GM12892 (cell line): ENCODE data around the gene MMP11.

Experiments
- DNase-seq: peaks from one replicate; pipeline ENCODE4 v3.0.0; 2011; ENCODE audit not compliant: insufficient read length
- FAIRE-seq: peaks from 2 replicates; lab custom pipeline; 2011; peaks lifted over from hg19 to GRCh38; lab: Jason Lieb, UNC
- POLR2A ChIP-seq: IDR thresholded peaks from 2 replicates; pipeline ENCODE4 v1.6.1; 2011; ENCODE audit warnings: low read depth, low read length, control low read depth
- POLR2AphosphoS5 ChIP-seq: IDR thresholded peaks from 2 replicates; pipeline ENCODE4 v1.6.1; 2011; ENCODE audit warnings: low read depth, low read length, control low read depth
- TAF1 ChIP-seq: IDR thresholded peaks from 2 replicates; pipeline ENCODE4 v1.6.1; 2011; ENCODE audit warnings: low read depth, mild to moderate bottlenecking, control low read depth, low read length, borderline replicate concordance

Gene MMP11

DNA sequence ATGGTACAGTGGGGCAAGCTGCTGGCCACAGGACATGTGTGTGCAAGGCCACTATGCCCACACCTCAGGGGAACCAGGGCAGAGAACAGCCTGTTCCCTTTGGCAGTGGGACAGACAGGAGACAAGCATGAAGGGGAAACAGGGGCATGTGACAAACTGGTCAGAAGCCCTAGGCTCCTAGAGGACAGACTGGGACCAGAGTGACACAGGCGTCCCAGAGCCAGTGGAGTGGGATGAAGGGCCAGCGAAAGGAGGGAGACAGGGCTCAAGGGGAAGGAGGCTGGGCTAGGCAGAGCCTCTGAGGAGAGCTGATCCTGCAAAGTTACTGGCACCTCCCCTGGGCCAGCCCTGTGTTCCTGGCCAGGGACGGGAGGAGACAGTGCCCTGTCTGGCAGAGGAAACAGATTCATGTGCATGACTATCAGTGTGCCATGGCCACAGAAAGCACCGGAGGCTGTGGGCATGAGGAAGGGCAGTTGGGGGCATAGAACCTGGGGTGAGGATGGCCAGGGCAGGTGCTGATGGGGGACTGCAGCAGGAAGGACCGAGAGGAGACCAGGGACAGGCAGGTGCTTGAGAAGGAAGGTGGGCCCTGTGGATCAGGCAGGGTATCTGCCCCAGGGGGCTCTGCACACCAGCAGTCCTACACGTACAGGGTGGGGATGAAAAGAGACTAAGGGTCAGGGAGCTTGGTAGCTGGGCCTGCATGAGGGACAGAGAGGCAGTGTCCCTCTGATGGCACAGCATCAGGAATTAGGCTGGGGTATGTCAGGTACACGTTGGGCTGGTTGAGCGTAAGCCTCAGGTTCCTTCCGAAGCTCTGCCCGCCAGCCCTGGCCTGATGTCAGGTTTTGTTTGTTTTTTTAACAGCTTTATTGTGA lies 56.4 kb downstream of the MMP11 start:
- no peak for FAIRE-seq
- DNase-seq, result no peak
- TF ChIP-seq POLR2AphosphoS5 (no peak), POLR2A (no peak), TAF1 (no peak)

DNA sequence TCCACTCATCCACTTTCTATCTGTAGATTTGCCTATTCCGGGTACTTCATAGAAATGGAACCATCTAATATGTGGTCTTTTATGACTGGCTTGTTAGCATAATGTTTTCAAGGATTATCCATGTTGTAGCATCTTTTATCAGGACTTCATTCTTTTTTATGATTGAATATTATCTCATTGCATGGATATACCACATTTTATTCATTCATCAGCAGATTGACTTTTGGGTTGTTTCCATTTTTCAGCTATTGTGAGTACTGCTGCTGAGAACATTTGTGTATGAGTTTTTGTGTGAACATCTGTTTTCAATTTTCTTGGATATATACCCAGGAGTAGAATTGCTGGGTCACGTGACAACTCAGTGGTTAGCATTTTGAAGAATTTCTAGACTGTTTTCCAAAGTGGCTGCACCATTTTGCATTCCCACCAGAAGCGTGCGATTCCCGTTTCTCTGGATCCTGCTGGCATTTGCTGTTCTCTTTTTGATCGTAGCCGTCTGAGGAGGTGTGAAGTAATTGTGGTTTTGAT lies 57.3 kb downstream of the MMP11 start:
- no peak for TF ChIP-seq TAF1
- no peak for TF ChIP-seq POLR2A
- no peak for TF ChIP-seq POLR2AphosphoS5
- FAIRE-seq (no peak), DNase-seq (no peak)

DNA sequence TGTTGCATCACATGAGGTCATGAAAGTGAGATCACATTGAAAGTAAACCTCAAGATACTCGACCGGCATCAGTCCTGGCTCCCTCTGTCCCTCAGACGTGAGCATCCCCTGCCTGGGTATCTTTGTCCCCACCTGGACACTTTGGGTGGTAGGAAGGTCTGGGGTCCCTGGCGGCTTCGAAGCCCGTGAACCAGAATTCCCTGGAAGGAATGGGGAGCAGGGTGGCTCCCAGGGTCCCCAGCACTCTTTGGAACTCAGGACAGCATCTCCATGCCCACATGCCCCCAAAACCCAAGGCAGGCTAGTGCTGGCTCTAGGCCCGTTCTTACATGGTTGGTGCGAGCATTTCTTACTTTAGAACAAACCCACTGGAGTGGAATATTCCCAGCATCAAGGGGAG lies 58.6 kb downstream of the MMP11 start:
- no peak for TF ChIP-seq POLR2AphosphoS5
- TF ChIP-seq POLR2A, result no peak
- no peak for TF ChIP-seq TAF1
- no peak for DNase-seq
- no peak for FAIRE-seq

DNA sequence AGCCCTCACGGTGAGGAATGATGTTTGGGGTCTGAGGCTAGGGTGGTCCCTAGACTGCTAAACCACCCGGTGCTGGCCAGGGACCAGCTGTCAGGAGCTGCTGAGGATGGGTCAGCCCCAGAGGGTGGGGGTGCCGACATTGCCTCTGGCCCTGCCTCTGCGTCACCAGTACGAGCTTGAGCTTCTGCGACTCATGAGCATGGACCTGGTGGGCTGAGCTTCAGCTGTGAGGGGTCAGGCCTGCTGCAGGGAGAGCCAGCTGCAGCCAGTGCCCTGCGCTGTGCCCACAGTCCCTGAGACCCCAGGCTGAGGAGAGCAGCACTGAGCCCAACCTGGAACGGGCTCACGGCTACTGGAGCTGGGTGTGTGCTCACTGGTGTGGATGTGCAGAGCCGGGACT lies 59.1 kb downstream of the MMP11 start:
- no peak for FAIRE-seq
- TF ChIP-seq TAF1 (no peak), POLR2A (no peak), POLR2AphosphoS5 (no peak)

DNA sequence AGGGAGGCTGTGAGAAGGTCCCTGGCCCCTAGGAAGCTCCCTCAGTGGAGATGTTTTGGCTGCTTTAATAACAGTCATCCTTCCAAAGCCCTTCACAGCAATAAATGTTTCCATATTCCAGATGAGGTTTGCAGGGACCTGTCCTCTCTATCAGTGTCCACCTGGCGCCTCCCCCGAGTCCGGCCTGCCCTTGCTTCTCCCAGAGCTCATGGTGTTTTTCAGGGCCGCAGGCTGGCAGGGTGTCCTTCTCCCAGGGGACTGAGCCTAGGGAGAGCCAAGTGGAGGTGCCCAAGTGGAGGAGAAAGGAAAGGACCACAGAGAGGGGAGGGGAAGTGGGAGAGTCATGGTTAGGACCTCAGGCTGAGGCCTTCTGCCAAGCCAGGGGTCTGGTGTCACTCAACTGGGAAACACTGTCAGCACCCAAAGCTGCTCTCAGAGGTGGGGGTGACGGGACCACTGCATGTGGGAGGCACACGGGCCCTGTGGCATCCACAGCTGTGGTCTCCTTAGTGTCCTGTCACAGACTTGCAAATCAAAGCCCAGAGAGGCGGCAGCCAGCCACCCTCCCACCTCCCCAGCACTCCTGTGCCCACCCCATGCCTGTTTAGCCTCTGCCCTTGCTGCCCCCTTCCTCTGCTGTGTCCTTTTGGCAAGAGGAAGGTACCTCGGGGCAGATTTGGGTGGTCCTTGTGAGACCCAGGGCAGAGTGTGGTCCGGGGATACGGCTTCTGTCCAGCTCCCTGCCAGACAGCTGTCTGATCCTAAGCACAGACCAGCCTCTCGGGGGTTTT lies 59.8 kb downstream of the MMP11 start:
- FAIRE-seq (no peak), DNase-seq (no peak)
- TF ChIP-seq TAF1, result no peak
- no peak for TF ChIP-seq POLR2A
- no peak for TF ChIP-seq POLR2AphosphoS5

More for the DNA sequence above, 59.1 kb downstream of the MMP11 start:
- DNase-seq, result no peak

DNA sequence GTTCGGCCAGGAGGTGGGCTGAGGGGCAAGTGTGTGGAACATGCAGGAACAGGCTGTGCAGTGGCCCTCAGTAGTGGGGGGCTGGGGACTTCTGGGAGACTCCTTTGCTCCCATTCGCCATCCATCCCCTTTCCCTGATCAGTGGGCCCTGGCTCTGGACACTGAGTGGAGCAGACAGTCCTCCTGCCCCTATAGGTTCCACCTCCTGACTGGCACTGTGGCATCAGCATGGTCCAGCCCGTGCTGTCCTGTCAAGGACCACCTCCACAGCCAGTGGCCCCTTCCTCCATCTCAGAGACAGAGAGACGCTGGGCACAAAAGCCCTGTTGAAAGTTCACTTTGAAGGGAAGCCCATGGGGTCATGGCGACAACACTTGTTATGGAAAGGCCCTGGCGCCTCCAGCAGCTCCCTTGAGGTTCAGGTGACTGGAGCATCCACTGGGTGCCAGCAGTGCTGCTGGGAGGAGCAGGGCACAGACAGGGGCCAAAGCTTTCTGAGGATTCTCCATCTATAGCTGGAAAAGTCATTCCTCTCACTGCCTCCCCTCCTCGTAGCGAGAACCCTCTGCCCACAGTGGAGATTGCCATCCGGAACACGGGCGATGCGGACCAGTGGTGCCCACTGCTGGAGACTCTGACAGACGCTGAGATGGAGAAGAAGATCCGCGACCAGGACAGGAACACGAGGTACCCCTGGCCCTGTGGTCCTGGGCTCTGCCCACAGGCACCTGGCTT lies 60.5 kb downstream of the MMP11 start:
- DNase-seq, result no peak
- FAIRE-seq, result no peak
- TF ChIP-seq TAF1, result no peak
- no peak for TF ChIP-seq POLR2A
- no peak for TF ChIP-seq POLR2AphosphoS5
